B cell (primary cell): ENCODE data around the gene HBA1. TPM values are rescaled to one million over a fixed set of nuclear protein-coding genes. Genes with fewer than 3 reads are reported as not detected.

Source experiments
- ATAC-seq: fragments of 200-7000 bp; cut with Tn5 transposase; one replicate; pipeline ENCODE4 v1.10.0; 2021; ENCODE audit warnings: low read depth, mild to moderate bottlenecking, moderate number of reproducible peaks, moderate library complexity
- CTCF ChIA-PET: fragments of 350-600 bp; sonication (Branson Sonifier 250); formaldehyde crosslinking; loops from one replicate; lab custom pipeline; 2021; ENCODE audit warnings: antibody characterized with exemption, inconsistent platforms; lab: Charles Lee
- POLR2A ChIA-PET: fragments of 350-600 bp; sonication (Branson Sonifier 250); formaldehyde crosslinking; loops from one replicate; lab custom pipeline; 2021; ENCODE audit warnings: antibody characterized with exemption; lab: Charles Lee
- DNase-seq: peaks from one replicate; pipeline ENCODE4 v3.0.0; 2013
- H2AFZ ChIP-seq: 2 replicates; pipeline ENCODE4 v1.6.1; 2012; ENCODE audit warnings: mild to moderate bottlenecking, low read depth, low read length; ENCODE audit not compliant: insufficient read depth, poor library complexity, severe bottlenecking
- H3K27ac ChIP-seq, 2 donors: 1 replicate in 1 of 2; 2 replicates in 1 of 2; pipeline ENCODE4 v1.5.1; 2012 to 2013; ENCODE audit warnings: low read length in 2 of 2, mild to moderate bottlenecking in 2 of 2, moderate library complexity in 1 of 2
- H3K27me3 ChIP-seq, 4 experiments: fragments of 200-600 bp in 1 of 4; sonication (generic) in 1 of 4; replicated peaks in 1 of 4; 1 replicate in 2 of 4; 2 replicates in 2 of 4; pipeline versions ENCODE4 v1.6.1 to v1.7.0; 2013 to 2016; ENCODE audit warnings: low read length in 3 of 4, mild to moderate bottlenecking in 2 of 4, mixed read lengths in 1 of 4, moderate library complexity in 1 of 4; ENCODE audit not compliant: insufficient read depth in 4 of 4, control insufficient read depth in 3 of 4; ENCODE audit errors: control extremely low read depth in 1 of 4
- H3K36me3 ChIP-seq, 2 experiments: replicated peaks in 1 of 2; 1 replicate in 1 of 2; 2 replicates in 1 of 2; pipeline versions ENCODE4 v1.6.1 to v1.7.1; 2013; ENCODE audit warnings: low read length in 1 of 2; ENCODE audit not compliant: insufficient read depth in 2 of 2, control insufficient read depth in 1 of 2; ENCODE audit errors: control extremely low read depth in 1 of 2, extremely low read depth in 1 of 2
- H3K4me1 ChIP-seq, 2 donors: fragments of 200-600 bp in 1 of 2; sonication (generic) in 1 of 2; 1 replicate in 1 of 2; 2 replicates in 1 of 2; pipeline versions ENCODE4 v1.5.1 to v1.6.1; 2013 to 2017; ENCODE audit warnings: low read length in 2 of 2; ENCODE audit not compliant: control insufficient read depth in 2 of 2, insufficient read depth in 2 of 2
- H3K4me2 ChIP-seq: replicated peaks from 2 replicates; pipeline ENCODE3; 2012; ENCODE audit warnings: mild to moderate bottlenecking, low read depth, low read length; ENCODE audit not compliant: poor library complexity, severe bottlenecking
- H3K4me3 ChIP-seq, 5 experiments: fragments of 200-600 bp in 1 of 5; sonication (generic) in 1 of 5; 1 replicate in 3 of 5; 2 replicates in 2 of 5; pipeline versions ENCODE4 v1.5.1 to v1.7.0; 2011 to 2016; ENCODE audit warnings: low read length in 4 of 5, mild to moderate bottlenecking in 4 of 5, low read depth in 2 of 5, control low read depth in 1 of 5, moderate library complexity in 1 of 5; ENCODE audit not compliant: insufficient read depth in 1 of 5; ENCODE audit errors: control extremely low read depth in 1 of 5, extremely low read depth in 1 of 5
- H3K79me2 ChIP-seq: fragments of 200-600 bp; sonication (generic); one replicate; pipeline ENCODE4 v1.6.0; 2016; ENCODE audit warnings: low read length; ENCODE audit not compliant: control insufficient read depth, insufficient read depth
- H3K9ac ChIP-seq: fragments of 200-600 bp; sonication (generic); 2 replicates; pipeline ENCODE4 v1.6.1; 2017; ENCODE audit warnings: mild to moderate bottlenecking, low read length, moderate library complexity
- H3K9me3 ChIP-seq, 3 donors: one replicate each; pipeline versions ENCODE4 v1.6.1 to v1.7.1; 2013; ENCODE audit warnings: low read length in 2 of 3; ENCODE audit not compliant: control insufficient read depth in 2 of 3, insufficient read depth in 1 of 3; ENCODE audit errors: control extremely low read depth in 1 of 3
- H4K20me1 ChIP-seq: 2 replicates; pipeline ENCODE4 v1.6.0; 2012; ENCODE audit warnings: mild to moderate bottlenecking, low read length; ENCODE audit not compliant: insufficient read depth, control insufficient read depth, poor library complexity, severe bottlenecking
- H3K27ac Mint-ChIP-seq: one replicate; pipeline ENCODE4 v1.8.0; 2021; ENCODE audit warnings: mixed read lengths
- H3K27me3 Mint-ChIP-seq: one replicate; pipeline ENCODE4 v1.8.0; 2021; ENCODE audit warnings: mixed read lengths
- H3K4me1 Mint-ChIP-seq: one replicate; pipeline ENCODE4 v1.8.0; 2021; ENCODE audit warnings: mixed read lengths
- H3K4me3 Mint-ChIP-seq: one replicate; pipeline ENCODE4 v1.8.0; 2021; ENCODE audit warnings: mixed read lengths
- H3K9me3 Mint-ChIP-seq: one replicate; pipeline ENCODE4 v1.8.0; 2022; ENCODE audit warnings: mixed read lengths; ENCODE audit not compliant: insufficient read depth
- CTCF ChIP-seq: fragments of 200-600 bp; IDR thresholded peaks from one replicate; pipeline ENCODE4 v1.8.0; 2022; ENCODE audit warnings: antibody characterized with exemption, mild to moderate bottlenecking
- EZH2 ChIP-seq: IDR thresholded peaks from 2 replicates; pipeline ENCODE4 v1.6.1; 2012; ENCODE audit warnings: borderline replicate concordance, low read depth, mild to moderate bottlenecking, moderate library complexity, low read length; ENCODE audit not compliant: insufficient read depth, poor library complexity, severe bottlenecking
- WGBS: methylation state at CpG from one replicate; pipeline ENCODE4 v1.1.5; 2013; ENCODE audit warnings: missing lambda C conversion rate; ENCODE audit not compliant: insufficient coverage; 5-methylcytosine and 5-hydroxymethylcytosine counted together
- intact Hi-C: fragments of 100-400 bp; cut with micrococcal nuclease; formaldehyde crosslinking; loops from one replicate; pipeline ENCODE4 v1.10.0; 2022
- polyA plus RNA-seq: library from polyadenylated mRNA; depleted of rRNA; stranded (reverse); fragments of >200 nt; gene quantifications from 2 replicates; pipeline ENCODE4 v1.2.3, GENCODE V29; 2012
- total RNA-seq, 2 donors: library from RNA; stranded (reverse); fragments of 120-200 nt in 1 of 2; gene quantifications; 1 replicate in 1 of 2; 2 replicates in 1 of 2; pipeline versions ENCODE4 v1.2.3 to v1.2.4, GENCODE V29; 2013 to 2022

HBA1 gene
- total and polyA plus RNA-seq, 2 donors (not counting 1 experiment from before 2014, with no cell fraction given): 38.5 to 283 TPM

- CTCF ChIA-PET: interaction anchor here (1.1 kb wide), 1 partner anchor 129 kb away, joined by 4 read pairs; no protein-coding TSS in a partner anchor
- H3K27ac Mint-ChIP-seq: no peak overlapping the region
- peaks cover 10 to 86% of the 10 kb centered on the region in 2 experiments for H3K36me3 ChIP-seq
Measured at GRCh38 chr16:194516-194915, 18.0 kb downstream of the HBA1 start.

GRCh38 chr16:200388-200787 lies 23.9 kb downstream of the HBA1 start:
- Histone ChIP-seq H3K4me2 (no peak overlapping the region), H4K20me1 (peaks cover 28% of the 10 kb centered on the region), H3K27me3 (no peaks in the 10 kb centered on the region), H3K27ac (no peak overlapping the region), H3K79me2 (peaks cover 9% of the 10 kb centered on the region), H3K9ac (no peak overlapping the region), H3K9me3 (no peaks in the 10 kb centered on the region), H3K4me1 (no peaks in the 10 kb centered on the region), H3K36me3 (peaks cover 7 to 67% of the 10 kb centered on the region in 2 experiments), H2AFZ (no peak overlapping the region), H3K4me3 (no peak overlapping the region)
- H3K9me3 Mint-ChIP-seq: no peaks in the 10 kb centered on the region
- DNase-seq (no peak), ATAC-seq (no peak)
- H3K27me3 Mint-ChIP-seq: no peaks in the 10 kb centered on the region
- ChIA-PET POLR2A (interaction anchor here (0.7 kb wide), 1 partner anchor 20 kb away, joined by 5 read pairs; the partner anchor contains the start of gene HBQ1), CTCF (no interaction called here)
- 100% methylated on average over 3 of the region's 5 CpGs for WGBS
- intact Hi-C loops: no loop called here
- H3K27ac Mint-ChIP-seq: no peak overlapping the region
- TF ChIP-seq CTCF: no peak
- no peak for TF ChIP-seq EZH2
- no peak overlapping the region for H3K4me3 Mint-ChIP-seq
- H3K4me1 Mint-ChIP-seq: no peaks in the 10 kb centered on the region

More at GRCh38 chr16:194516-194915, 18.0 kb downstream of the HBA1 start:
- Histone ChIP-seq H3K9me3 (no peaks in the 10 kb centered on the region), H2AFZ (no peak overlapping the region), H3K4me3 (no peak overlapping the region), H3K4me2 (no peak overlapping the region), H3K79me2 (peaks cover 21% of the 10 kb centered on the region), H4K20me1 (peaks cover 49% of the 10 kb centered on the region), H3K9ac (no peak overlapping the region), H3K27ac (no peak overlapping the region), H3K27me3 (no peaks in the 10 kb centered on the region), H3K4me1 (no peaks in the 10 kb centered on the region)
- ATAC-seq: no peak
- Mint-ChIP-seq H3K4me3 (no peak overlapping the region), H3K4me1 (no peaks in the 10 kb centered on the region), H3K27me3 (no peaks in the 10 kb centered on the region), H3K9me3 (no peaks in the 10 kb centered on the region)
- intact Hi-C loops: no loop called here
- DNase-seq: no peak
- 74% methylated on average over 5 of the region's 6 CpGs for WGBS
- POLR2A ChIA-PET: no interaction called here
- no peak for TF ChIP-seq CTCF
- no peak for TF ChIP-seq EZH2
